Stimulated activated CD8-positive, alpha-beta memory T cell treated with anti-CD3 and anti-CD28 coated beads, Interleukin-12 subunit alpha, Interleukin-12 subunit beta, amount 100 ng/mL, for 24 hours (primary cell): Measurements from ENCODE around the gene PLOD3.
A peak's percentile ranks its signal among the peaks of the same experiment; 100 is the strongest.

ENCODE experiments used
- DNase-seq: peaks from one replicate; pipeline ENCODE4 v3.0.0-alpha.2; 2020; ENCODE audit errors: extremely low read depth

PLOD3 gene

GRCh38 chr7:101165075-101165957 lies 52.1 kb downstream of the PLOD3 start, which contains the start of gene VGF:
Gene VGF (minus strand): TSS chr7:101165569. CDS start chr7:101164843, 726 bp downstream.
- peak; percentile 84 for DNase-seq

- no peak for DNase-seq
Observed at GRCh38 chr7:101164071-101164840, 53.1 kb downstream of the PLOD3 start.

GRCh38 chr7:101163279-101164070 lies 53.9 kb downstream of the PLOD3 start:
- DNase-seq = no peak

- DNase-seq = no peak
Observed at GRCh38 chr7:101162551-101163278, 54.7 kb downstream of the PLOD3 start.

- no peak for DNase-seq
Observed at GRCh38 chr7:101161692-101162471, 55.5 kb downstream of the PLOD3 start.

GRCh38 chr7:101160910-101161309 lies 56.5 kb downstream of the PLOD3 start:
- no peak for DNase-seq

- no peak for DNase-seq
Observed at GRCh38 chr7:101159696-101160674, 57.4 kb downstream of the PLOD3 start.

- no peak for DNase-seq
Observed at GRCh38 chr7:101156866-101157589, 60.4 kb downstream of the PLOD3 start.

GRCh38 chr7:101156277-101156676 lies 61.1 kb downstream of the PLOD3 start:
- DNase-seq = no peak
